Thoracic aorta endothelial cell (primary cell): Measurements from ENCODE around the gene MTREX. TPM values are rescaled to one million over a fixed set of nuclear protein-coding genes. Genes with fewer than 3 reads are reported as not detected.

ENCODE experiments used
- total RNA-seq: library from RNA; depleted of rRNA; stranded (reverse); fragments of >200 nt; gene quantifications from 2 replicates; pipeline ENCODE4 v1.2.3, GENCODE V29; 2012

MTREX gene
- 200 and 251 TPM in 2 replicates for total RNA-seq

DNA sequence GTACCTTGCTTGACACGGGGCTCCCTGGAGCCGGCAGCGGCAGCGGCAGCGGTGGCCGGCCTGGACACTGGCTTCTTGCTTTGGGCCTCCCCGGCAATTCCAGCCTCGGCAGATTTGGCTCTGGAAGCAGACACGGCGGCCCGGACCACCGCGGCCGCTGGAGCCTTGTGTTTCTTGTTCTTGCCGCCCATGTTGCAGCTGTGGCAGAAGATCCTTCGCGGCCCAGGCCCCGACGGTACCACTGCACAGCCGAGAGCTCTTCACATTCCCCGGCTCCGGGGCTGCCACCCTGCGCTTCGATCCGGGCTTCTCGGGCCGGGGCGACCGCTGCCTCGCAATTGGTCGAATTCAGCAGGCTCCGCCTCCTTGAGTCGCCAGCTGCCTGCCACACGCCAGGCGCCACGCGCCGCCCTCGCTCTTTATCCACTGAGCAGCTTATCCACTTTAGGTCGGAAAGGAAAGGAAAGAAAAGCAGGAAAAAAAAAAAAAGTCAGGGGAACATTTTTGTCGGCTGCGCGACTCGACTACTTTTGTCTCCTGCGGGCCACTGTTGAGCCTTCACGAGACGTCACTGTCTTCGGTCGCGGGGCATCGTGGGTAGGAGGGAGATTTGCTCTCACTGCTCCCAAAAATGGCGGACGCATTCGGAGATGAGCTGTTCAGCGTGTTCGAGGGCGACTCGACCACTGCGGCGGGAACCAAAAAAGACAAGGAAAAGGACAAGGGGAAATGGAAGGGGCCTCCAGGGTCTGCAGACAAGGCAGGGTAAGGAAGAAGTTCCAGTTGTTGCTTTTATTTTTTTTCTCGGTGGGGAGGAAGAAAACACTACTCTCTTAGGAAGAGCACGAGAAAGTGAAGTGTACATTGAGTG lies at the start of gene MTREX, which contains the start of gene DHX29:
Gene MTREX (plus strand): TSS at position 607 of the 871 bp plus-strand sequence. CDS start 25 bp downstream, at position 632.
Gene DHX29 (minus strand): TSS at position 312 of the 871 bp plus-strand sequence. CDS start 121 bp downstream, at position 191.

Other genes starting within 250 kb of the MTREX start
- gene GZMA, start 205.3 kb upstream of the MTREX start, total RNA-seq: not detected in 2 replicates
- 101 and 118 TPM in 2 replicates for gene GPX8, start 147.8 kb upstream of the MTREX start, total RNA-seq
- 0.13 and 0.22 TPM in 2 replicates for gene CDC20B, start 134.8 kb upstream of the MTREX start, total RNA-seq
- gene MCIDAS, start 80.7 kb upstream of the MTREX start, total RNA-seq: not detected in 2 replicates
- gene CCNO, start 74.4 kb upstream of the MTREX start, total RNA-seq: 0.13 and 0.65 TPM in 2 replicates
- gene DHX29, start 295 bp upstream of the MTREX start, total RNA-seq: 60.4 and 61.2 TPM in 2 replicates
- 18.4 and 24.9 TPM in 2 replicates for gene PLPP1, start 227.0 kb downstream of the MTREX start, total RNA-seq